Pulmonary artery endothelial cell (primary cell): ENCODE results near the gene KCNS1. TPM values are rescaled to one million over a fixed set of nuclear protein-coding genes. Genes with fewer than 3 reads are reported as not detected.
"Not testable (repeated sequence)": the region's sequence is repeated elsewhere in the genome, so short reads cannot be mapped to it uniquely, and the experiment has no call there.

ENCODE experiments used
- DNase-seq: peaks from one replicate; pipeline ENCODE4 v3.0.0-alpha.2; 2011; ENCODE audit warnings: low read depth, low spot score
- total RNA-seq: library from RNA; depleted of rRNA; stranded (reverse); fragments of >200 nt; gene quantifications from 2 replicates; pipeline ENCODE4 v1.2.3, GENCODE V29; 2014

KCNS1 gene
- total RNA-seq, 1 donor from 2014 or later: 0.20 TPM

GRCh38 chr20:45080867-45081624 is 19.9 kb downstream of the KCNS1 start:
- DNase-seq: no peak

GRCh38 chr20:45077559-45077958 is 23.4 kb downstream of the KCNS1 start:
- no peak for DNase-seq

GRCh38 chr20:45073221-45073620 is 27.7 kb downstream of the KCNS1 start:
- DNase-seq: no peak

- no peak for DNase-seq
These were observed 28.9 kb downstream of the KCNS1 start for GRCh38 chr20:45072066-45072465.

- DNase-seq: peak; percentile 49
These were observed 29.8 kb downstream of the KCNS1 start for GRCh38 chr20:45070932-45071632.

- DNase-seq: no peak
These were observed 31.7 kb downstream of the KCNS1 start for GRCh38 chr20:45069261-45069660.

- DNase-seq: no peak
These were observed 33.4 kb downstream of the KCNS1 start for GRCh38 chr20:45067558-45067957.

GRCh38 chr20:45067087-45067486 is 33.8 kb downstream of the KCNS1 start:
- DNase-seq: no peak

GRCh38 chr20:45066372-45066771 is 34.6 kb downstream of the KCNS1 start:
- no peak for DNase-seq

- no peak for DNase-seq
These were observed 36.1 kb downstream of the KCNS1 start for GRCh38 chr20:45064812-45065211.

- not testable (repeated sequence) for DNase-seq
These were observed 37.8 kb downstream of the KCNS1 start for GRCh38 chr20:45063107-45063506.

GRCh38 chr20:45061244-45061643 is 39.7 kb downstream of the KCNS1 start:
- peak; percentile 24 for DNase-seq

GRCh38 chr20:45060294-45060693 is 40.6 kb downstream of the KCNS1 start:
- DNase-seq: no peak

GRCh38 chr20:45059022-45059728 is 41.8 kb downstream of the KCNS1 start:
- DNase-seq: no peak

GRCh38 chr20:45058168-45058850 is 42.6 kb downstream of the KCNS1 start:
- DNase-seq: no peak

- no peak for DNase-seq
These were observed 44.3 kb downstream of the KCNS1 start for GRCh38 chr20:45056473-45057173.

- no peak for DNase-seq
These were observed 45.9 kb downstream of the KCNS1 start for GRCh38 chr20:45055056-45055455.

- DNase-seq: no peak
These were observed 47.2 kb downstream of the KCNS1 start for GRCh38 chr20:45053430-45054351.

- no peak for DNase-seq
These were observed 48.1 kb downstream of the KCNS1 start for GRCh38 chr20:45052698-45053429.
